ENCODE measurements around the gene KRT82.
"Not testable (repeated sequence)": the region's sequence is repeated elsewhere in the genome, so short reads cannot be mapped to it uniquely, and the experiment has no call there.

Gene KRT82

DNA sequence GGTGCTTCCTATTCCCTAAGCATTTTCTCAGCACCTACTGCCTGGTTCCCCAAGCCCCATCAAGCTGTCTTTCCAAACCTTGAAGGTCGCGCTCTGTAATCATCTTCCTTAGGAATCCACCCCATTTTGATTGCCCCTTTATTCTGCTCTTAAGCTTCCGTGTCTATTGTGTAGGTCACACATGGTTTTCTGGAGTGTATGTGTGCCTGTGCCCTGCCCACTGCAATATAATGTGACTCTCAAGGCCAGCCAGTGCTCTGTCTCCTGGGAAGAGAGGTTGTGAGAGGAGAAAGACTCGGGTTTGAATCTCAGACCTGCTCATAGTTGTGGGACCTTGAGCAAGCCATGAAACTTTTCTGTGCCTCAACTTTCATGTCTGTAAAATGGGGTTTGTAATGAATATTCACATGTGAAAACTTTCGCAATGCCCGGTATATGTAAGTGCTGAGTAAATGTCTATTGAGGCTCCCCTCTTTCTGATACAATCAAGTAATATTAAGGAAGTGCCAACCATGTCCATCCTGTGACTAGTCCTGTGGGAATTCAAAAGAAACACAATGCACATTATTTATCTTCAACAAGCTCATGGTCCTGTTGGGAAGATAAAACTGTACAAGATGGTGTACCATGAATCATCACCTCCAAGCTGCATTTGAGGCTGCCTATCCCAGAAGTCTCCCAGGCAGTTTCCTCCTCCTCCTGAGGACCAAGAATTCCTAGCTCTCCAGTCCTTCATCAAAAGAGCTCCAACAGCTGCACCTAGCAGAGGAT lies 28.8 kb upstream of the KRT82 start:
- DNase-seq, result no peak

DNA sequence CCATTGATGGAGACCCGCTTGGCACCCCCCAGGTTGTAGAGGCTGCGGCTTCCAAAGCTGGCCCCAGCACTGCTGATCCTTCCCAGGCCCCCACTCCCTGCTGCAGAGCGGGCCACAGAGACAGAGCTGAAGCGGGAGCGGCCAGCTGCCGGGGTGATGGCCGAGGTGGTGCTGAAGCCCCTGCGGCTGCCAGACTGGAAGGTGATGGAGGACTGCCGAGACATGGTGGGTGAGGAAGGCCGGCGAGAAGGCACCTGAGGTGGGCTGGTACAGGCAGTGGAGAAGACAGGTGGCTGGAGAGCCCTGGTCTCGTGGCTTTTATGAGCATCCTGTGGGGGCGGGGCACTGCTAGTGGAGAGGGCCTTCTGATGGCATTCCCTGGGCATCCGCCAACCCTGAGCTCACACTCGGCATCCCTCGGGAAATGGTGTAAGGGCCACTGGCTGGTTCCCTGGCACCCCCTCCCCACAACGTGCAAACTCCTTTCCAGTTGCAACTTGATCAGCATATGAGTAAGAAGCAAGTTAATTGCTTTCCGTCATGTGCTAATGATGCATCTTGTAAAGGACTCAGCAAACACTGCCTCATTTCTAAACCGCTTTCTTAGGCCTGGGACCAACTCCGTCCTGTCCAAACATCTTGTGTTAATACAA lies 28.1 kb upstream of the KRT82 start, which contains the start of gene KRT75:
Gene KRT75, minus strand, starts transcription at position 291 of the 653 bp plus-strand sequence. Its CDS starts 67 bp downstream, at position 224.
- no peak for DNase-seq

DNA sequence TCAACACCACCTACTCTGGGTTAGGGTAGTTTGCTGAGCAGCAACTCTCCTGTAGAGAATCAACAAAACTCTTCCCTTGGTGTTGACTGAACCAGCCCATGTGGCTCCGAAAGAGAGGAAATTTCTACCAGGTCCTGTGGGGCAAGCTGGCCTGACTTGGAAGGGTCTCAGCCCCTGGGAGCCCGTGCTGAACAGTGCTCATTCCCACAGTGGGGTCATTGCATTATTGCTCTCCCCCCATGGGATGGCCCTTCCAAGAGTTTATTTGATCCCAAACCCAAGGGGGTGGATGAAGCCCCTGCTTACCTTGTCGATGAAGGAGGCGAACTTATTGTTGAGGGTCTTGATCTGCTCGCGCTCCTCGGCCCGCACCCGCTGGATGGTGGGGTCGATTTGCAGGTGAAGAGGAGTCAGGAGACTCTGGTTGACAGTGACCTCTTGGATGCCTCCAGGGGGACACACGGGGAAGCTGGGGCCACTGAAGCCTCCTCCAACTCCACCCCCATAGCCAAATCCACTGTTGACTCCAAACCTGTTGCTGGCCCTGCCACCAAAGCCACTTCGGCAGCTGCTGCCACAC lies 27.5 kb upstream of the KRT82 start:
- no peak for DNase-seq

GRCh38 chr12:52432559-52433207 lies 26.5 kb upstream of the KRT82 start:
- DNase-seq, result no peak

GRCh38 chr12:52428121-52428520 lies 22.0 kb upstream of the KRT82 start:
- DNase-seq, result no peak

DNA sequence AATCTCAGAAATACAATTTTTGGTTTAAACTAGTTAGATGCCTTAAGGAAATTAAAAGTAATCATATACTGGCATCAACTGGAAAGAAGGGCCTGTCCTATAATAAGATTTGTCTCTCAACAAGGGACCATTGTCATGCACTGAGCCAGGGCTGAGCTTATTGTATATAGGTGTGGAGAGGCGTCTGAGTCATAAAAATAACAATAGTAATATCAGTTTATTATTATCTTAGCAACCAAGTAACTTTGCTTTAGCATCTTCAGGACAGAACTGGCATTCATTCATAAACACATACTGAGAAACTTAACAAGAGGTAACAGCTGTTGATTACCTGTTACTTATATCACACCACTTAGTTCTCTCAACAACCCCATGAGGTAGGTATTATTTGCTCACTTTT lies 20.9 kb upstream of the KRT82 start:
- no peak for DNase-seq

DNA sequence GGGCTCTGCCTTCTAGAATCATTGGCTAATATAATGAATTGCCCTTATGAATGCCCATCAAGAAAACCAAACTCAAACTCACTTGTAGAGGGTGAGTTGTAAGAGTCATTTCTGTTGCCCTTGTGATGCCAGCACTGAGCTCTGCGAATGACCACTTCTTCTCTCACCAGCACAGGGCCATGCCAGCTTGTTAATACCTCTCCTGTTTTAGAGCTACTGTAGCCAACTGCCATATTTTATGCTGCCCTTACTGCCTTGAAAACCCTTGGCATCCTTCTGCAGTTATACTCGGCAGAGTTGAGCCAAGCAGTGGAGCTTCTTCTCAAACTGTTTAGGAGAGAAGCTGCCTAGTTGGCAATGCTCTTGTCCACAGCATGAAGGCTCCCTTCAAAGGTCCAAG lies 19.9 kb upstream of the KRT82 start:
- DNase-seq, result no peak

DNA sequence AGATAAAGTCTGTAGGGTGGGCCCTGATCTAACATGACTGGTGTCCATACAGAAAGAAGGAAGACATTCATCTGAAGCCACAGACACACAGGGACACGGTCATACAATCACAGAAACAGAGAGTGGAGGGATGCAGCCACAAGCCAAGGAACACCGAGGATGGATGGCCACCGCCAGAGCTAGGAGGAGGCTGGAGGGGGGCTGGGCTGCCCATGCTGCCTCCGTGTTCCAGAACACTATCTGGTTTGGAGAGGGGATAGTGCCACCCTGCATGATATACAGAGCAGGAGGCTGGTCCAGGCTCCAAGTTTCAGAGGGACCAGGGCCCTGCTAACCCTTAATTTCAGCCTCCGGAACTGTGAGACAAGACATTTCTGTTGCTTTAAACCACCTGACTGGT lies 19.3 kb upstream of the KRT82 start:
- no peak for DNase-seq

GRCh38 chr12:52423661-52424500 lies 17.7 kb upstream of the KRT82 start:
- DNase-seq, result no peak

DNA sequence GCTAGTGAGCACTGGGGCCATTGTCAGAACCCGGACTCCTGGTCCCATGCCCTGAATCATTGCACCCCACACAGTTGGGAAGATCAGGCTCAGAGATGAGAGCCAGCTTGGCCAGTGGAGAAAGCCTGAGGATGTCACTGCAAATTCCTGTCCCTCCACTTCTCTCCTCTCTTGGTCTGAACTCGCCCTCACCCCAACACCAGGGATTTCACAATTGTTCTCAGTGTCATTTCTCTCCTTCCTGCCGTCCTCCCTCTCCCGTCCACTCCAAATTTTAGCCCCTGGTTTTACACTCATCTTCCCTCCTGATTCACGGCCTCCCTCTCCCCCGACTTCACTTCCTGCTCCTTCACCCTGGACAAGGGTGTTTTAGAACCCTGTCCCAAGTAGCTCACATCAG lies 16.9 kb upstream of the KRT82 start:
- DNase-seq, result no peak

GRCh38 chr12:52419656-52420055 lies 13.5 kb upstream of the KRT82 start:
- DNase-seq, result no peak

DNA sequence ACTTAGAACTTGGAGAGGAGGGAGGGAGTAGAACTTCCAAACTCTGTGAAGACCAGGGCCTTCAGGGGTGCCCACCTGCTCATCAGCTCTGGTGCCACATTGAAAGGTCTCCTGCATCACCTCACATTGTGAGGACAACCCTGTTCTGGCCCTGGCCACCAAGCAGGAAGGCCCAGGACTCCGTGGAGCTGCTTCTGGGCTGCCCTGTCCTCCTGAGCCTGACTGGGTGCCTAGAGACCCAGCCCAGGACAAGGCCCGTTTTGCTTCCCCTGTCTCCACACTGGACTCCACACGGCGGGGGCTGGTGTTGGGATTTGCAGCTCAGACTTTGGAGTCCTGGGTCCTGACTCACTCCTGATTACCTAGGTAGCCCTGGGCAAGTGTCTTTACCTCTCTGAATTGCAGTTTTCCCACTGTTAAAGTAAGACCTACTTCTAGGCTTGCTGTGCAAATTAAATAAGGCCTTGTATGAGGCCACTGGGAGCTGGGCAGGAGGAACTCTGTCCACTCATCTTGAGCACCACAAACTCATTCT lies 12.5 kb upstream of the KRT82 start:
- no peak for DNase-seq

- no peak for DNase-seq
Observed at GRCh38 chr12:52417740-52418139, 11.6 kb upstream of the KRT82 start.

DNA sequence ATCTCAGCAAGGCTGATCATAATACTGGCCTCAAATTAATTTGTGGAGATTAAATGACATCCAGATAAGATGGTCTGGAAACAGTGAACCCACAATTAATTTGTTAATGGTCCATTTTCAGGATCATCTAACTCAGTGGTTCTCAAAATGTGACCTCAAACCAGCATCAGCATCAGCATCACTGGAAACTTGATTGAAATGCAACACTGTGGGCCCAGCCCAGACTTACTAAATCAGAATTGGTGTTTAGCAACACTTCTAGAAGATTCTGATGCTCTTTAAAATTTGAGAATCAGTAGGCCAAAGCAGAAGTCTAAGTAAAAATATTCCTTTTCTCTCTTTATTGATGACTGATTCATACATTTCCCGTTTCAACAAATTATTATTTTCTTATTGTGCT lies 10.7 kb upstream of the KRT82 start:
- DNase-seq, result no peak

- no peak for DNase-seq
Observed at GRCh38 chr12:52415870-52416750, 10.0 kb upstream of the KRT82 start.

DNA sequence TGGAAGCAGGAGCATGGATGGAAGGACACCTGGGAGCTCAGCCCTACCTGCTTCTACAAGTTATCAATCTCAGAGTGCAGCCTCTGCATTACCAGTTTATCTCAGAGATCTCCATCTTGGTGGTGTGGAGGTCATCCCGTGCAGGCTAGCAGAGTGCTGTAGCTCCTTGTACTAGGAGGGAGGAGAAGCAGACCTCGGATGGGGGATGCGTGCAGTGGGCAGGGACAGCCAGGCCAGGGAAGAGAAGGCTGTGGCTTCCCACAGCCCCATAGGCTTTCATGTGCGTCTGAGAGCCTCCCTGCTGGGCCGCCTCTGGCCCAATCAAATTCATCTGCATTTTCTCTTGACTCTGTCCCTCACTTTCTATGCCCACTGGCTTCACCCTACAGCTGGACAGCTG lies 8.8 kb upstream of the KRT82 start:
- DNase-seq, result no peak

DNA sequence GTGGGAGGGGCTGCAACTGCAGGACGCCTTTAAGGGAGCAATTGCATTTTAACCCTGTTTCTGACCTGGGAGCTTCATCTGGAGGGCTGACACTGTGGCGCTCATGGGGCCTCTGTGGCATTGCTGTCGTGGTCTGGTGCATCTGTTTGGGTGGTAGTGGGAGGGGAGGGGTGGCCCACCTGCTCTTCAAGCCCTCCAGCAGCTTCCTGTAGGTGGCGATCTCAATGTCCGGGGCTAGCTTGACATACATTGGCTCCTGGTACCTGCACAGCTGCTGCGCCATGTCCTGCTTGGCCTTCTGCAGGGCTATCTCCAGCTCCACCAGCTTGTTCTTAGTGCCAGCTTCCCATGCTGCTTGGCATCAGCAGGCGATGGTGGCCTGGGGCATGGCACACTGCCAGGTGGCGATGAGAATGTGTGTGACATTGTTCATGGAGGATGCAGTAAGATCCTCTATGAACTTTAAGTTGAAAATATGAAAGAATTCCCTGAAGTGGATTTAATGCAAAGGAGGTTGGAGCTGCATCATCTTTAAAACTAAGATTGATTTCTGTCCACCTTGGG lies 7.7 kb upstream of the KRT82 start:
- no peak for DNase-seq

DNA sequence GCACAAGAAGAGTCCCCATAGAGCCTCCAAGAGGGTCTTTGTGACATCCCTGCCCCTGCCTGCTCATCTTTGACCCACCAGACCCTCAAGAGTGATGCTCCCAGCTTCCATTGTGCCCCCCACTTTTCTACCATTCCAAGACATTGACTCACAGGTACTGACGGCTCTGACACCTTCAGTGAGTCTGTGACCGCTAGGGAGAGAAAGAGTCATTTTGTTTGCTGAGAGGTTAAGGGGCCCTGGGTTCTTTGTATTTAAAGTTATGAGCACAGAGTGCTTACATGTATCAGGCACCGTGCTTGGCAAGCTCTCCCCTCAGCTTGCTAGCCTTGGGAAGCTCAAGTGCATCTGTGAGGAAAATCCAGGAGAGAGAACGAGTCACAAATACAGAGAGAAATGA lies 7.1 kb upstream of the KRT82 start:
- DNase-seq, result no peak

DNA sequence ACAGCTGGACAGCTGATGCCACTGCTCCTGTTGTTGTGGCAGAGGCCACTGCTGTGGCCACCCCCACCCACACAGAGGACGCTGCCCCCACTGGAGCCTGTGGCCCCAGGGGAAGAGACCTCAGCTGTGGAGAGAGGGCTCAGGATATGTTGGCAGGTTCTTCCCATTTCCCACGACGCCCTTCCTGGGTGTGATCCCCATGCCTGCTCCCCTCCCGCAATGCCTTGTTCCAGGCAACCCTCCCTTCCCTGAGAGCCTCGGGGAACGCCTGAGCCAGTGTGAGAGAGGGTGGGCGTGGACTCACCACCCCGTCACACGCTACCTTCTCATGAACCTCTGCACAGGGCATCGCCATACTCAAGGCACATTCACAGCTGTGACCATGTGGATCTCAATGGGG lies 5.7 kb upstream of the KRT82 start:
- no peak for DNase-seq

GRCh38 chr12:52410589-52411248 lies 4.6 kb upstream of the KRT82 start:
- DNase-seq, result not testable (repeated sequence)

- no peak for DNase-seq
Observed at GRCh38 chr12:52407918-52408317, 1.8 kb upstream of the KRT82 start.

All from SIG-M5 (cell line).